LNCAP (cell line): Measurements from ENCODE around the gene NAGA.

Experiments
- TF ChIP-seq, protein P1 (sequence below): fragments of 450-650 bp; IDR thresholded peaks from 2 replicates; pipeline ENCODE4 v1.5.1; 2017; ENCODE audit warnings: mild to moderate bottlenecking

Gene NAGA

DNA sequence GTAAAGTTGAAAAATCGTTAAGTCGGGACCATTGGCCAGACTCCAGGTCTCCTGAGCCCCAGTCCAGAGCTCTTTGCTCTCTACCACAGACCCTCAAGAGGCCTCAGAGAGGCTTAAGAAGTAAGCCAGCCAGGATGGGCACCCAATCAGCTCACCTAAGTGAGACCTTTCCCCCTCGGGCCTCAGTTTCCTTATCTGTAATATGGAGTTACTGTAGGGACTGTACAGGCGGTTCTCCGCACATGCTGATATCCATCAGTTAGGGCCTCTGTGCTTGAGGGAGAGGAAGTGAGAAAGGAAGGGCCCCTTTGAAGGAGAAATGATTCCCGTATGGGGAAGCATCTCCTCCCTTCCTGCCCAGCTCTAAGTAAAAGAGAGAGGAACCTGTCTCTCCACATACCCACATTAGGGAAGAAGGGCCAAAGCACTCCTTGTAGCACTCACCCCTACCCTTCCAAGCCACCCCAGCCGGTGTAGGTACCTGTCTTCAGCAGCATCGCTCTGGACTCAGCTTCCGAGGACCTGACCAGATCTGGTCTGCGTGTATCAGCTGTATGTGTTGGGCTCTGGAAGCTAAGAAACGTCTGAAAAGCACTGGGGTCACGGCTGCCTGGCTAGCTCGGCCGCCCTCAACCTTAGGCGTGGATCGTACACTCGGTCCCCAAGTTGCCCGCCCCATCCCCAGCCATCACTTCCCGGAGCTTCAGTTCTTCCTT, 653 bp downstream of the NAGA start:
- TF ChIP-seq, protein P1, sequence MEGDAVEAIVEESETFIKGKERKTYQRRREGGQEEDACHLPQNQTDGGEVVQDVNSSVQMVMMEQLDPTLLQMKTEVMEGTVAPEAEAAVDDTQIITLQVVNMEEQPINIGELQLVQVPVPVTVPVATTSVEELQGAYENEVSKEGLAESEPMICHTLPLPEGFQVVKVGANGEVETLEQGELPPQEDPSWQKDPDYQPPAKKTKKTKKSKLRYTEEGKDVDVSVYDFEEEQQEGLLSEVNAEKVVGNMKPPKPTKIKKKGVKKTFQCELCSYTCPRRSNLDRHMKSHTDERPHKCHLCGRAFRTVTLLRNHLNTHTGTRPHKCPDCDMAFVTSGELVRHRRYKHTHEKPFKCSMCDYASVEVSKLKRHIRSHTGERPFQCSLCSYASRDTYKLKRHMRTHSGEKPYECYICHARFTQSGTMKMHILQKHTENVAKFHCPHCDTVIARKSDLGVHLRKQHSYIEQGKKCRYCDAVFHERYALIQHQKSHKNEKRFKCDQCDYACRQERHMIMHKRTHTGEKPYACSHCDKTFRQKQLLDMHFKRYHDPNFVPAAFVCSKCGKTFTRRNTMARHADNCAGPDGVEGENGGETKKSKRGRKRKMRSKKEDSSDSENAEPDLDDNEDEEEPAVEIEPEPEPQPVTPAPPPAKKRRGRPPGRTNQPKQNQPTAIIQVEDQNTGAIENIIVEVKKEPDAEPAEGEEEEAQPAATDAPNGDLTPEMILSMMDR: no peak

DNA sequence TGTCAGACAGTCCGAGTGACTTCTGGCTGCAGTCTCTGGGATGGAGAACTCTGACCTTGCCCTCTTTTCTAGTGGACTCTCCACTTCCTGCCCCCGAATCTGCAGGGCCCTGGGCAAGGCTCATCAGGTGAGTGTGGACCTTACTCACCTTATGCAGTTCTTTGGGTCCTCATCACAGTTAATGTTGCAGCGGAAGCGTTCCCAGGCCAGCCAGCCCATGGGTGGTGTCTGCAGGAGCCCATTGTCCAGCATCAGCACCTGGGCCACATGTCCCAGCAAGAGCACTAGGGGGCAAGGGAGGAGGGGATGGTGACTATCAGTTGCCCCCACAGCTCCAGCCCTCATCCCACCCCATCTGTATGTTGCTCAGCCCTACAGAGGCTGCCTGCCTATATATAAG, 2.3 kb downstream of the NAGA start:
- TF ChIP-seq, protein P1: no peak

DNA sequence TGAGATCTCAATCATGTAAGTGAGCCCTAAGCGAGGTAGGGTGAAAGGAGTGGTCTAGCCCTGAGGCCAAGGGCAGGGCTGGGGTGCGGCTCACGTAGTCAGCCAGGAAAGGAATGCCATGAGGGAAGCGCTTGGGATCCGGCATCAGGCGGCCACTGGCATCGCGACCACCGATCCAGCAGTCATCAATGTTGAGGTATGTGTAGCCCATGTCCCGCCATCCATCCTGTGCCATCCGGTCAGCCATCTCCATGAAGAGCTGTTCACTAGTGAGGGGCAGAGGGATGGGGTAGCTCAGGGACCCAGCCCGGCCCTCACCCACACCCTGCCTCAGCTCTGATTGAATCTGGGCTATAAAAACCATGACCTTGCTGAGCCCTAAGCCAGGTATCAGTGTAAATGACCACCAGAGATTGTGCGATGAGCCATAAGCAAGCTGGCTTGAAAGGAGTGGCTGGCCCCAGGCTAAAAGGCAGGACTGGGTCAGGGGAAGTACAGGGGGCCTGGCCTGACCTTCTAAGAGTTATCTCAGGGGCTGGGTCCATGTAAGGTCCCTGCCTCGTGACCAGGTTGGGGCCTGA, 2.9 kb downstream of the NAGA start:
- TF ChIP-seq, protein P1: no peak

DNA sequence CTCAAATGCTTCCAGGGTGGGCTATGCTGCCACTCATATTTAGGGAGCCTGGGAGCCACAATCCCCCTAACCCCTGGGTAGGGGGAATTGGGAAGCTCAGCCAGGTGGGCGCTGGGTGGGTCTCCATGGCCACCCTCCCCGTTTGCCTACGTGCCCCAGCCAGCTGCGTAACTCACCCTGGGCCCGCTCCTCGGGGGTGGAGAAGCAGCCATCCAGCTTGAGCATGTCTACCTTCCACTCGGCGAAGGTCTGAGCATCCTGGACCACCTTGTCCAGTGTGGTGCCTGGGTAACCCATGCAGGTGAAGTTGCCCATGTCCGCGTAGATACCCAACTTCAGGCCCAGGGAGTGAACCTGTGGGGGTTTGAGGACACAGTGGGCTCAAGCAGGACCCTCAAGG, 3.7 kb downstream of the NAGA start:
- TF ChIP-seq, protein P1: no peak

DNA sequence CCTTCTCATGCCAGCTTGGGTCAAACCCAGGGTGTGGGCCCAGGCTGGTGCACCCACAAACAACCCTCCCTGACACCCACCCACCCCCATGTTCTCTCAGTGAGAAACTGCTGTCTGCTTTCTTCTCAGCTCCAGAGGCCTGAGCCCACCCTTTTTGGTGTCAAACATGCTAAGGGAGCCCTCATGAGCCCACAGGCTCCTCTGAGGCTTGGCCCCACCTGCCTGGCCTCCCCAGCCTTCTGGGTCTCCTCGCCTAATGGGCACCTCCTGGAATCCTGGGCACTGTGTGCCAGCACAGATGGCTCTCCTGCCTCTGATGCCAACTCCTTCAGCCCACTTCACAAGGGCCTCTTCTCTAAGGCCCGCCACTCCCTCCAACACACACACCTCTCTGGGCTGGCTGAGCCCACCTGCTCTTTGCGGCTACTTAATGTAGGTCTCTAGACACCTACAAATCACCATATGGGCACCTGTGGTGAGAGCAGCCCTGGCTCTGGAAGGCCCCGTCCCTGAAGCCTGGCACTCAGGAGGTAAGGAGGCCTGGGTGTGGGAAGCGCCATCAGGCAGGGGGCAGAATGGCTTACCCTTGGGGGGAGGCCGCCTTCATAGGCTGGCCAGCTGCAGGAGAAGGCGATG, 4.4 kb downstream of the NAGA start:
- TF ChIP-seq, protein P1: no peak

DNA sequence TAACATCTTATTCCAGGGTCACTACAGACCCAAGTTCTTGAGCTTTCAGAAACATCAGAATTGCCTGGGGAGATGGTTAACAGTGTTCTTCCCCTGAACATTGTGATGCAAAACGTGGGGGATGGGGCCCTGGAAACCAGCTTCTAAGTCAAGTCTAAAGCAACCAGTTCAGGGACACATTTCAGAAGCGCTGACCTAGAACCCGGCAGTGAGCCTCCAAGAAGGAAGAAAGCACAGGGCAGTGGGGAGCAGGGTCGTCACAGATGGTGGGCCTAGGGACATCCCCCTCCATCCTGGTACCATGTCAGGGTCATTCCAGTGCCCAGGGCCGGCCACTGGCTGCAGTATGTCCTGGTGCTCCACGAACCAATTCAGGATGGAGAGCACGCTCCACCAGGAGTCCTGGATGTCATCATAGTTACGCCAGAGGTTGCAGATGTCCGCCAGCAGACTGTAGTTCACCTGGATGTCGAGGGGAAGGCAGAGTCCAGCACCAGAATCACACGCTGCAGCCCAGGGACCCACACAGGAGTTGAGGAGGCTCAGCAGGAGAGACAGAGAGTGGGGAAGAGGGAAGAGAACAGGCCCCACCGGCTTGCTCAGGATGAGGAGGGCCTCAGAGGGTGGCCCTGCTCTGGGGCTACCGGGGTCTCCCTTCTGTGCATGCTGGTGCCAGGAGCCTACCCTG, 5.0 kb downstream of the NAGA start:
- TF ChIP-seq, protein P1: no peak

DNA sequence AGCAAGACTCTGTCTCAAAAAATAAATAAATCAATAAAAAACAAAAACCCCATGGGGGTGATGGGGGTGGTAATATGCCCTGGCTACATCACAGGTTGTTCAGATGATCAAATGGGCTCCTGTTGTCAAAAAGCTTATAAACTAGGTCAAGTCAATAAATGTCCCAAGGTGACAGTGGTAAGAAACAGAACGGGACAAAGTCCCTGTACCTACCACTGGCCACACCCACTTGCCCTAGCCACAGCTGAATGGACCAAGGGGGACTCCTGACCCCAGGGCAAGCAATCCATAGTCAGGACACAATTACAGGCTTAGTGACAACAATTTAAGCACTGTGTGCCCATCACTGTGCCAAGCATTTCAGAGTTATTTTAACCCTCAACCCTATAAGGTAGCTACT, 6.0 kb downstream of the NAGA start:
- TF ChIP-seq, protein P1: no peak
